ENCODE results near the gene ME1.

DNA sequence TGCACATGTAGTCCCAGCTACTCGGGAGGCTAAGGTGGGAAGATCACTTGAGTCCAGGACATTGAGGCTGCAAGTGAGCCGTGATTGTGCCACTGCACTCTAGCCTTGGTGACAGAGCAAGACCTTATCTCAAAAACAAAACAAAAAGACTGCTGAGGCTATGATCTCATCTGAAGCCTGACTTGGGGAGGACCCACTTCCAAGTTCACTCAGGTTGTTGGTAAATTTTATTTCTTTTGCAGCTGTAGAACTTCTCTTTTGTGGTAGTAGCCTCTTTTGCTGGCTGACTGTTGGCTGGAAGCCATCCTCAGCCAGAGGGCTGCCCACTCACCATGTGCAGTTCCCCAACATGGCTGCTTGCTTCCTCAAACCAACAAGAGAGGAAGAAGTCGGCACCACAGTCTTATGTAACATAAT lies 36.8 kb upstream of the ME1 start:
- TF ChIP-seq CTCF (IDR thresholded peaks at IDR 0.05) (no peak), EP300 (IDR thresholded peaks at IDR 0.05) (no peak), POLR2A (IDR thresholded peaks at IDR 0.05) (no peak), POLR2AphosphoS5 (IDR thresholded peaks at IDR 0.05) (no peak)

Data from stomach (tissue), 4 donors.